SU-DHL-6 (cell line): ENCODE measurements around the gene PUS10.

Source experiments
- CTCF ChIP-seq: fragments of 200-600 bp; sonication (generic); IDR thresholded peaks from one replicate; pipeline ENCODE4 v1.5.1; 2017; ENCODE audit warnings: antibody characterized with exemption, mild to moderate bottlenecking, low read length, moderate library complexity; ENCODE audit not compliant: insufficient read depth, poor library complexity, severe bottlenecking
- EZH2phosphoT487 ChIP-seq: fragments of 200-600 bp; sonication (generic), shearing (Covaris generic); conservative IDR thresholded peaks from 2 replicates; pipeline ENCODE4 v1.6.1; 2018; ENCODE audit warnings: mild to moderate bottlenecking, antibody characterized with exemption, low read length, moderate library complexity, mixed read lengths

- TF ChIP-seq CTCF, result no peak
- no peak for TF ChIP-seq EZH2phosphoT487
Observed at GRCh38 chr2:60960706-60961105, 57.3 kb downstream of the PUS10 start.
